Measurements from ENCODE around the gene CENATAC.
"Not testable (repeated sequence)": the region's sequence is repeated elsewhere in the genome, so short reads cannot be mapped to it uniquely, and the experiment has no call there.

Gene CENATAC

DNA sequence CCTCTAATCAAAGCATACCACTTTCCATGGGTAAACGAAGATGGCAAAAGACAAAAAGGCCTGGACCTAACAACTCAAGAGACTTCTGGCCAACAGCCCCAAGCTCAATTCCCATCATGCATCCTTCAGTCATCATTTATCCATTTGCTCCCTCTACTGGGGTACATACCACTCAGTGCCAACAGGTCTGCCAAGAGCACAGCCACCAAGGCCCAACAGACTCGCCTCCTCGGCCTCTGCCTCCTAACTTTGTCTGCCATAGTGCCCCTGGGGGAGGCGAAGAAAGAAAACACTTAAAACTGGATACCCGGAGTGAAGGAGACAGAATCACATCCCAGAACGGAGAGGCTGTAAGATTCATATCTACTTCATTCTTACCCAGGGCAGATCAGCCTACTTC lies 58.0 kb downstream of the CENATAC start:
- DNase-seq (ENCODE audit: low read depth) = peak; percentile 32

DNA sequence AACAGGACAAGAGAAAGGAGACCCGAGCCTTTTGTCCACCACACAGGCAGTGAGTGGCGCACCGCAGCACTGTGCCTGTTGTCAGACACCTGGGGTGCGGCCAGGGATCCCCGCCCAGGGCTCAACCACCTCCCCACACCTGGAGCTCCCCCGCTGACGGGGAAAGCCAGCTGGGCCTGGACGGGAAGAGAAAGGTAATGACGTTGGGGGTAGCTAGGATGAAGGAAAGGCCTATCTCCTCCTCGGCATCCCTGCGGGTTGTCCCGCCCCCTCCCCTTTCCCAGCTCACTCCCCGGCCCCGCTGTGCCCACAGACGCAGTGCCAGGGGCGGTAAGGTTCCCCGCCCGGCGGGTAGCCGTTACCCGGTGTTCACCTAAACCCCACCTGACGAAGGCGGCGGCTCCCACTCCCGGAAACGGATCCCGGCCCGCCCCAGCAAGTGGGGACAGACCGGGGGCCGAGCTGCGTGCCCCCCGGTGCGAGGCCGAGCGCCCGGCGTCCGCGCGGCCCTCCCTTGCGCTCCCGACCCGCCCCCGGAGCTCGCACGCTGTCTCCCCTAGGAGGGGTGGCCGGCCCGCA lies 58.6 kb downstream of the CENATAC start:
- DNase-seq (ENCODE audit: low read depth) = no peak

DNA sequence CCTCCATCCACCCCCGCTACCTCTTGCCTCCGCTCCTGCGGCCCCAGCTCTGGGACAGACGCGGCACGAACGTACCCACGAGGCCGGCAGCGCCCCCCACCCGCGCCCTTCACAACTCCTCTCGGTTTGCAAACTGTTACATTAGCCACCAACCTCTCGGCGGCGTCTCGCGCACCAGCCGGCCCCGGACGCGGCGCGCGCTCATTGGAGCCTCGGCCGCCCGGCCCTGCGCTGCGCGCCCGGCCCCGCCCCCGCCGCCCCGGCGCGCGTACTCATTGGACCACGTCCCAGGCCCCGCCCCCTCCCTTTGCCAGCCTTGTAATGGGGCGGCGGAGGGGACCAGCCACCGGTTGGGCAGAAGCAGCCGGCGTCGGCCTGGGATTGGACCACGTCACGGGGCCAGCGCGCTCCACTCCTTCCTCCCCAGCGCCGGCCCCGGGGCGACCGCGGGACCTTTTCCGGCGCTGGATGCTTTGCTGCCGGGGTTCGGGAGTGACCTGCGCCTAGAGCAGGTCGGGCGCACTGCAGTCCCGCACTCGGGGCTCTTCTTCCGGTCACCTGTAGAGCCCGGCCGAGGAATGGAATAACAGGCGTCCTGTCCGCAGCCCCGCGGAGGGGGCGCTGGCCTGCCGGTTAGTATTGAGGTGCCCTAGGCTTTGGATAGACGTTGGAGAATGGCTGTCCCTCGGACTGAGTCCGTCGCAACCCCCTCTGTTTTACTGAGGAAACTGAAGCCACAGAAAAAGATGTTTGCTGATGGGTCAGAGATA lies 59.2 kb downstream of the CENATAC start, which contains the start of gene HYOU1:
TSS of gene HYOU1 (minus strand) at position 206 of the 770 bp plus-strand sequence. CDS start 1,045 bp downstream, outside the sequence.
- DNase-seq (ENCODE audit: low read depth) = peak; percentile 95

DNA sequence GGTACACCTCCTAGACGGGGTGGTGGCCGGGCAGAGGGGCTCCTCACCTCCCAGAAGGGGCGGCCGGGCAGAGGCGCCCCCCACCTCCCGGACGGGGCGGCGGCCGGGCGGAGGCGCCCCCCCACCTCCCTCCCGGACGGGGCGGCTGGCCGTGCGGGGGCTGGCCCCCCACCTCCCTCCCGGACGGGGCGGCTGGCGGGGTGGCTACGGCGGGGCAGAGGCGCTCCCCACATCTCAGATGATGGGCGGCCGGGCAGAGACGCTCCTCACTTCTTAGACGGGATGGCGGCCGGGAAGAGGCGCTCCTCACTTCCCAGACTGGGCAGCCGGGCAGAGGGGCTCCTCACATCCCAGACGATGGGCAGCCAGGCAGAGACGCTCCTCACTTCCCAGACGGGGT lies 61.2 kb downstream of the CENATAC start:
- not testable (repeated sequence) for DNase-seq (ENCODE audit: low read depth)

DNA sequence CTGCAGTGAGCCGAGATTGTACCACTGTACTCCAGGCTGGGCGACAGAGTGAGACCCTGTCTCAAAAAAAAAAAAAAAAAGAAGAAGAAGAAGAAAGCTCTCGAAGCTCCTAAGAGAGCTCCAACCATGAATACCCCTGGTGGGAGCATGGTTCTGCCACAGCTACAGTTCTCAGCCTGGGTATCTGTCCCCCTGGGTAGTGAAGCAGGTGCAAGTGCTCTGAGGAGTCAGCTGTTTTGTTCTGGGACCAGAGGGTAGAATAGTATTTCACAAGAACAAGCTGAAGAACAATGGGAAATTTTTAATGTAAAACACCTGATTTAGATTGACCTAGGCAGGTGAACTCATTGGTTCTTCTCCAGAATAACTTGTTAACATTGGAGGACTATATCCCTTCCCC lies 63.3 kb downstream of the CENATAC start:
- DNase-seq (ENCODE audit: low read depth) = no peak

DNA sequence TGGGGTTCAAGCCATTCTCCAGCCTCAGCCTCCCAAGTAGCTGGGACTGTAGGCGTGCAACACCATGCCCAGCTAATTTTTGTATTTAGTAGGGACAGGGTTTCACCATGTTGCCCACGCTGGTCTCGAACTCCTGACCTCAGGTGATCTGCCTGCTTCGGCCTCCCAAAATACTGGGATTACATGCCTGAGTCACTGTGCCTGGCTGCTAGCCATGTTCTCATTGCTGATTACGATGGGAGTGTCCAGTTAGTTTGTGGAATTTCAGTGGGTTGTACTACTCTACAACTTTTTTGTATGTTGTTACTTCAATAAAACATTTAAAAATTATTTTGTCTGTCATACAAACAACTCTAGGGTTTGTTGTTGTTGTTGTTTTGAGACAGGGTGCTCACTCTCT lies 64.8 kb downstream of the CENATAC start:
- DNase-seq (ENCODE audit: low read depth) = peak; percentile 64

DNA sequence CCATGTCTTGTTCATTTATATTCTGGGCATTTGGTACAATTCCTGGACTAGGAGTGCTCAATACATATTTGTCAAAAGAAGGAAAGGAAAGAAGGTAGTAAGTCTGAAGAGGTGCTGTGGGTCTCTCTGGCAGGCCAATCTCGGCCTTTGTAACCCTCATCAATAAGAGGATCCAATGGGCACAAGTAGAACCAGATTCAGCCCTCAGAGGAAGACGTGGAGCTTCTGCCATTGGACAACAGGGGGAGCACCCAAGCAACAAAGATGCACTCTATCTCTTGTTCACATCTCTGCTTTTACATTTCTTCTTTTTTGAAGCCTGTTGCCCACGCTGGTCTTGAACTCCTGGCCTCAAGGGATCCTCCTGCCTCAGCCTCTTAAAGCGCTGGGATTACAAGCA lies 67.4 kb downstream of the CENATAC start:
- peak; percentile 22 for DNase-seq (ENCODE audit: low read depth)
